GM23338 (cell line): ENCODE data around the gene PLCD3. TPM values are rescaled to one million over a fixed set of nuclear protein-coding genes. Genes with fewer than 3 reads are reported as not detected.

Source experiments
- ATAC-seq: fragments of 200-7000 bp; cut with Tn5 transposase; 3 replicates; pipeline ENCODE4 v1.9.1; 2020
- DNase-seq: peaks from one replicate; pipeline ENCODE4 v3.0.0-alpha.2; 2015; ENCODE audit warnings: low spot score
- H2AFZ ChIP-seq: fragments of 200-600 bp; sonication (generic); 2 replicates; pipeline ENCODE4 v1.8.0; 2016; ENCODE audit warnings: antibody characterized with exemption, mild to moderate bottlenecking, moderate library complexity
- H3F3A ChIP-seq: fragments of 200-600 bp; sonication (generic); replicated peaks from 2 replicates; pipeline ENCODE4 v1.8.0; 2017; ENCODE audit warnings: antibody characterized with exemption, mixed run types, low read depth
- H3K27ac ChIP-seq: fragments of 200-600 bp; sonication (generic); 2 replicates; pipeline ENCODE4 v1.6.1; 2016; ENCODE audit warnings: low read depth
- H3K27me3 ChIP-seq: fragments of 200-600 bp; sonication (generic); 2 replicates; pipeline ENCODE4 v1.8.0; 2016; ENCODE audit warnings: mild to moderate bottlenecking, mixed run types, moderate library complexity; ENCODE audit not compliant: insufficient read depth
- H3K36me3 ChIP-seq: fragments of 200-600 bp; sonication (generic); 2 replicates; pipeline ENCODE4 v1.8.0; 2016; ENCODE audit warnings: mild to moderate bottlenecking; ENCODE audit not compliant: insufficient read depth
- H3K4me1 ChIP-seq: fragments of 200-600 bp; sonication (generic); 2 replicates; pipeline ENCODE4 v1.8.0; 2016; ENCODE audit warnings: mild to moderate bottlenecking, moderate library complexity; ENCODE audit not compliant: insufficient read depth
- H3K4me2 ChIP-seq: fragments of 200-600 bp; sonication (generic); 2 replicates; pipeline ENCODE4 v1.7.1; 2017; ENCODE audit warnings: mixed run types
- H3K4me3 ChIP-seq: fragments of 200-600 bp; sonication (generic); 2 replicates; pipeline ENCODE4 v1.6.1; 2016; ENCODE audit warnings: mixed run types
- H3K79me2 ChIP-seq: fragments of 200-600 bp; sonication (generic); replicated peaks from 2 replicates; pipeline ENCODE4 v1.8.0; 2017; ENCODE audit warnings: mild to moderate bottlenecking; ENCODE audit not compliant: insufficient read depth
- H3K9me2 ChIP-seq: fragments of 200-600 bp; sonication (generic); 2 replicates; pipeline ENCODE4 v1.8.0; 2017; ENCODE audit not compliant: insufficient read depth
- H4K20me1 ChIP-seq: fragments of 200-600 bp; sonication (generic); replicated peaks from 2 replicates; pipeline ENCODE4 v1.8.0; 2017; ENCODE audit warnings: mild to moderate bottlenecking; ENCODE audit not compliant: insufficient read depth
- H3K27ac Mint-ChIP-seq: 2 replicates; pipeline ENCODE4 v1.8.0; 2020; ENCODE audit warnings: inconsistent platforms, mild to moderate bottlenecking, moderate library complexity, mixed read lengths
- H3K27me3 Mint-ChIP-seq: 3 replicates; pipeline ENCODE4 v1.8.0; 2022; ENCODE audit warnings: low read depth, mild to moderate bottlenecking, moderate library complexity, mixed read lengths, inconsistent platforms; ENCODE audit not compliant: insufficient read depth, poor library complexity
- H3K36me3 Mint-ChIP-seq: 3 replicates; pipeline ENCODE4 v1.8.0; 2021; ENCODE audit warnings: low read depth, mild to moderate bottlenecking, inconsistent platforms, moderate library complexity, mixed read lengths
- H3K4me1 Mint-ChIP-seq: 3 replicates; pipeline ENCODE4 v1.8.0; 2020; ENCODE audit warnings: mild to moderate bottlenecking, inconsistent platforms, mixed read lengths
- H3K4me3 Mint-ChIP-seq: 3 replicates; pipeline ENCODE4 v1.8.0; 2021; ENCODE audit warnings: moderate library complexity, mild to moderate bottlenecking, inconsistent platforms, mixed read lengths
- H3K9me3 Mint-ChIP-seq: 3 replicates; pipeline ENCODE4 v1.8.0; 2020; ENCODE audit warnings: moderate library complexity, mild to moderate bottlenecking, inconsistent platforms, mixed read lengths
- CREB1 ChIP-seq: fragments of 250-450 bp; sonication (Bioruptor Pico); IDR thresholded peaks from 2 replicates; pipeline ENCODE4 v1.5.0; 2020; ENCODE audit warnings: low read depth, mild to moderate bottlenecking, moderate library complexity
- CTCF ChIP-seq, 2 experiments: fragments of 200-600 bp in 1 of 2; sonication (generic) in 1 of 2; conservative IDR thresholded peaks; 2 replicates each; pipeline versions ENCODE4 v1.5.1 to v1.6.1; 2016 to 2017; ENCODE audit warnings: antibody characterized with exemption in 2 of 2, low read depth in 2 of 2, mild to moderate bottlenecking in 2 of 2, moderate library complexity in 1 of 2
- ETS1 ChIP-seq: IDR thresholded peaks from 2 replicates; pipeline ENCODE4 v1.6.1; 2016; ENCODE audit warnings: antibody characterized with exemption
- EZH2 ChIP-seq: fragments of 200-600 bp; sonication (generic); IDR thresholded peaks from one replicate; pipeline ENCODE4 v1.8.0; 2017; ENCODE audit warnings: antibody characterized with exemption, mild to moderate bottlenecking, low read depth; ENCODE audit not compliant: unreplicated experiment
- EZH2phosphoT487 ChIP-seq: fragments of 200-600 bp; sonication (generic); IDR thresholded peaks from one replicate; pipeline ENCODE4 v1.8.1; 2018; ENCODE audit warnings: antibody characterized with exemption; ENCODE audit not compliant: unreplicated experiment
- JUNB ChIP-seq: IDR thresholded peaks from one replicate; pipeline ENCODE4 v1.6.1; 2016; ENCODE audit warnings: antibody characterized with exemption; ENCODE audit not compliant: unreplicated experiment
- NANOG ChIP-seq: IDR thresholded peaks from 2 replicates; pipeline ENCODE4 v1.6.1; 2016; ENCODE audit warnings: antibody characterized with exemption, borderline replicate concordance
- POLR2AphosphoS5 ChIP-seq: IDR thresholded peaks from 2 replicates; pipeline ENCODE4 v1.6.1; 2016; ENCODE audit warnings: antibody characterized with exemption, low read depth
- REST ChIP-seq: IDR thresholded peaks from one replicate; pipeline ENCODE4 v1.6.1; 2018; ENCODE audit warnings: antibody characterized with exemption; ENCODE audit not compliant: unreplicated experiment
- STAT1 ChIP-seq: IDR thresholded peaks from one replicate; pipeline ENCODE4 v1.6.1; 2016; ENCODE audit warnings: antibody characterized with exemption; ENCODE audit not compliant: unreplicated experiment
- ZNF114 ChIP-seq: fragments of 250-450 bp; sonication (Bioruptor Pico); IDR thresholded peaks from 2 replicates; pipeline ENCODE4 v1.5.0; 2020; ENCODE audit warnings: mild to moderate bottlenecking, moderate library complexity
- ZNF331 ChIP-seq: fragments of 250-450 bp; sonication (Bioruptor Pico); IDR thresholded peaks from 2 replicates; pipeline ENCODE4 v1.5.0; 2020; ENCODE audit warnings: low read depth, mild to moderate bottlenecking, moderate library complexity
- ZNF462 ChIP-seq: fragments of 250-450 bp; sonication (Bioruptor Pico); IDR thresholded peaks from 2 replicates; pipeline ENCODE4 v1.5.0; 2020; ENCODE audit warnings: mild to moderate bottlenecking, moderate library complexity
- polyA plus RNA-seq: library from polyadenylated mRNA; unstranded; fragments of >200 nt; fragmentation: Nextera tagmentation; extraction: Ambion mirVana; gene quantifications from 2 replicates; pipeline ENCODE4 v1.2.1, GENCODE V29; 2016
- total RNA-seq: library from RNA; depleted of rRNA; stranded (reverse); fragments of >200 nt; shearing (Covaris generic); gene quantifications from 2 replicates; pipeline ENCODE4 v1.2.3, GENCODE V29; 2014

PLCD3 gene
- total and polyA plus RNA-seq, 2 experiments from 2014 or later: 3.0 to 32.1 TPM

- DNase-seq (no peak), ATAC-seq (no peak)
- TF ChIP-seq EZH2phosphoT487 (no peak), STAT1 (no peak), ZNF462 (CRISPR knock-in tag) (no peak), ZNF331 (no peak), POLR2AphosphoS5 (no peak), CREB1 (no peak), JUNB (no peak), ETS1 (no peak), EZH2 (no peak), REST (no peak), ZNF114 (CRISPR knock-in tag) (no peak), CTCF (conservative IDR thresholded peaks at IDR 0.05; ENCODE audit: low read depth in 2 of 2) (no peak), NANOG (no peak)
- Histone ChIP-seq H3K36me3 (peaks cover 50% of the 10 kb centered on the region), H3K79me2 (no peaks in the 10 kb centered on the region), H4K20me1 (peaks cover 28% of the 10 kb centered on the region), H2AFZ (no peak overlapping the region), H3K27ac (no peak overlapping the region), H3F3A (peaks cover 24% of the 10 kb centered on the region), H3K9me2 (no peaks in the 10 kb centered on the region), H3K4me3 (no peak overlapping the region), H3K4me1 (no peaks in the 10 kb centered on the region), H3K27me3 (no peaks in the 10 kb centered on the region), H3K4me2 (no peak overlapping the region)
- H3K27ac Mint-ChIP-seq: no peak overlapping the region
- no peaks in the 10 kb centered on the region for H3K9me3 Mint-ChIP-seq
- peaks cover 7% of the 10 kb centered on the region for H3K27me3 Mint-ChIP-seq
- H3K4me3 Mint-ChIP-seq: no peak overlapping the region
- peaks cover 79% of the 10 kb centered on the region for H3K36me3 Mint-ChIP-seq
- H3K4me1 Mint-ChIP-seq: peaks cover 6% of the 10 kb centered on the region
Measured at GRCh38 chr17:45096926-45097325, 35.4 kb downstream of the PLCD3 start.
